Measurements from ENCODE around the gene KATNB1.

KATNB1 gene

DNA sequence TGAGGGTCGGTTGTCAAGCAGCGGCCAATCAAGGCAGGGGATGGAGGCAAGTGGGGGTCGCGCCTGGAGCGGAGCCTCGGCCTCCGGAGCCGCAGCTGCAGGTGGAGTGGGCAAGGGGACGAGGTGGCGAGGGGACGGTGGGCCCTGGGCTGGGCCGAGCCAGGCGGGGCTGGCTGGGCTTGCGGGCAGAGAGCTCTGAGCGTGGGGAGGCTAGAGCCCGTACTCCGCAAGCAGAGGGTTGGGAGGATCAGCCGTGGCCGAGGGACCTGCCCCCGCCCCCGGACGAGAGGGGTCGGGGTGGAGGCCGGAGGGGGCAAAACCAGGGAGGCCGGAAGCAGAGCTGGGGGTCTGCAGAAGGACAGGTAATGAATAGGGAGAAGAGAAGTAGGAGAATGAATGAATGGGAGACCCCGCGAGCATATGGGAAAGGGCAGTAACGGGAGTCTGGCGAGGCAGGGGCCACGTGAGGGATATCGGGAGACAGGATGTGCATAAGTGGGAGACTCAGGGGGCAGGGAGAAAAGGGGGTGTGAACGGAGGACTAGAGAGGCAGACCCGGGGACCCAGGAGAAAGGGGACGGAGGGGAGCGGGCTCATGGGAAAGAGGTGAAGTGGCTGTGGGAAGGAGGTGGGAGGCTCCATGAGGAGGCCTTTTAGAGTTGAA, at the start of gene KATNB1:
Gene KATNB1, plus strand, starts transcription at position 16 of the 664 bp plus-strand sequence. CDS start 1,474 bp downstream, outside the sequence.
- no peak for DNase-seq (ENCODE audit: low read depth)

DNA sequence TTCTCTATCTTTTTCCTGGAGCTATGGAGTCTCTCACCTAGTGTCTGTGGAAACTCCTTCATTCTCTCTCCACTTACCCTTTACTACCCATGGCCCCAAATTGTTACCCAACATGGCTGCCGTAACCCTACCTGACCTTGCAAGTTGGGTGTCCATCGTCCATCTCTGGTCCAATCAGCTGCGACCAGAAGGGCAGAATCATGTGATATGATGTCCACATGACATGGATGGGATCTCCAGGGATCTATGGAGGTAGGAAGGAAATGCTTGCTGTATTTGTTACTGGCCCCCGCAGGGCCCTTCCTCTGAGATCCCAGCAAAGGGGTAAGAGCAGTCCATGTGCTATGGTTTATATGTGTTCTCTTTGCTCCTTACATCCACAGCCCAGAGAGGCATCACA, 49.0 kb upstream of the KATNB1 start:
- no peak for DNase-seq (ENCODE audit: low read depth)

GRCh38 chr16:57687363-57687929, 48.1 kb upstream of the KATNB1 start:
- DNase-seq (ENCODE audit: low read depth) = no peak

GRCh38 chr16:57688487-57688986, 47.0 kb upstream of the KATNB1 start:
- DNase-seq (ENCODE audit: low read depth) = no peak

DNA sequence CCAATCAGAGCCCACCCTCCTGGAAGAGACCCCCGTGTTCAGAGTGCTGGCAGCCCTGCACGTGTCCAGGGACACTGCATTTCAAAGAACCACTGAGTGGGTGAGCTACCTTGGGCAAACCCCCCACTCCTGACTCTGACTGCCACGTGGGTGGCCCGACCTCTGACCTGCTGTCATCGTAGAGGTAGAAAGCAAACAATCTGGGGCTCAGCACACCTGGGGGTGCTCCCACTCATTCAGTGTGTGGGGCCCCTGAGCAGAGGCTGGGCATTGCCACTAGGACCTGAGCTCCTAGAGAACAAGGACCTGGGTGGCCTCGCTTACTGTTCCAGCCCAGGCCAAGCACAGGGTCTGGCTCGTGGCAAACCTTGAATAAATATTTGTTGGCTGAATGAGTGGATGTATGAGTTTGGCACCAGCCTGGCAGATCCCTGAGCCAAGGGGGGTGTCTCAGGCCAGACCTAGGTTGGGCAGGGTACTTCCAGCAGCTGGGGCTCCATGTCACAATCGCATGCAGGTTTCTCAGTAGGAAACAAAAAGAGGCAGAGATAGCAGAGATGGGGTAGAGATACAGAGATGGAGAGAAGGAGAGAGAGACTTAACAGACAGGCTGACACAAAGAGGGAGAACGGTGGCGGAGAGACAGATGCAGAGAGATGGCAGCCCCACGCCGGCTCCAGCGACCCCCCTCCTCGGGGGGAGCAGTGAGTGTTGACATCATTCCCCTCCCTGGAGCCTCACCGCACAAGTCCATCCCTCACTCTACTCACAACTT, 46.4 kb upstream of the KATNB1 start:
- no peak for DNase-seq (ENCODE audit: low read depth)

GRCh38 chr16:57689762-57690558, 45.6 kb upstream of the KATNB1 start:
- no peak for DNase-seq (ENCODE audit: low read depth)

DNA sequence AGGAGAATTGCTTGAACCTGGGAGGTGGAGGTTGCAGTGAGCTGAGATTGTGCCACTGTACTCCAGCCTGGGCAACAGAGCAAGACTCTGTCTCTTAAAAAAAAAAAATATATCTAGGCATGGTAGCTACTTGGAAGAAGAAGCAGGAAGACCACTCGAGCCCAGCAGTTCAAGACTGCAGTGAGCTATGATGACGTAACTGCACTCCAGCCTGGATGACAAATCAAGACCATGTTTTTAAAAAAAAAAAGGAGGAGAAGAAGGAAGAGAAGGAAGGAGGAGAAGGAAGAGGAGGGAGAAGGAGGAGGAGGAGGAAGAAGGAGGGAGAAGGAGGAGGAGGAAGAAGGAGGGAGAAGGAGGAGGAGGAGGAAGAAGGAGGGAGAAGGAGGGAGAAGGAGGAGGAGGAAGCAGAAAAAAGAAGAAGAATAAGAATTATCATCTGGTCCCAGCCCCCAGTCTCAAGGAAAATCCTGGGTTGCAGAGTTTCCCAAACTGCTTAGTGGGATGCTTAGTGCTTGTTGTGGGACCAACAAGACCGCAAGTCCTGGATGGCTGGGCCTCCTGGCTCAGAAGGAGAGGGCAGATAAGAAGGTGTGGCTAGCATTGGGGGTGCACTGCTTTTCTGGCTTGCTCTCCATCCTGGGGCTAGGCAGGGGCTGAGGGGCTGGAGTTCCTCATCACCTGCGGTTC, 44.6 kb upstream of the KATNB1 start:
- no peak for DNase-seq (ENCODE audit: low read depth)

GRCh38 chr16:57692636-57693035, 42.9 kb upstream of the KATNB1 start:
- no peak for DNase-seq (ENCODE audit: low read depth)

DNA sequence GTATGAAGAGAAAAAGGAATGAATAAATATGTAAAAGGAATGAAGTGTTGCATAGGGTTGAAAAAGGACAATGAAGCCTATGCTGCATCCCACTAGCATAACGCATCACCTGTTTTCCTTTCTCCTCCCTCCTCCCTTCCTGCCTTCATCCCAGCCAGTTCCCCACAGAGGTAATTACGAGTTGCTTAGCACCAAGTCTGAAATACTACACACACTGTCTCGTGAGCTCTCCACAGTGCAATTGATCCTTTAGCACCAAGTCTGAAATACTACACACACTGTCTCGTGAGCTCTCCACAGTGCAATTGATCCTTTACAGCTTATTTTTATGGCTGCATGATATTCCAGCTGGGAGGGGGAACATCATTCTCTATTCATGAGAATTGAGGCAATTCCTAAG, 42.0 kb upstream of the KATNB1 start:
- no peak for DNase-seq (ENCODE audit: low read depth)

- no peak for DNase-seq (ENCODE audit: low read depth)
Measured at GRCh38 chr16:57694231-57694724, 41.3 kb upstream of the KATNB1 start.

DNA sequence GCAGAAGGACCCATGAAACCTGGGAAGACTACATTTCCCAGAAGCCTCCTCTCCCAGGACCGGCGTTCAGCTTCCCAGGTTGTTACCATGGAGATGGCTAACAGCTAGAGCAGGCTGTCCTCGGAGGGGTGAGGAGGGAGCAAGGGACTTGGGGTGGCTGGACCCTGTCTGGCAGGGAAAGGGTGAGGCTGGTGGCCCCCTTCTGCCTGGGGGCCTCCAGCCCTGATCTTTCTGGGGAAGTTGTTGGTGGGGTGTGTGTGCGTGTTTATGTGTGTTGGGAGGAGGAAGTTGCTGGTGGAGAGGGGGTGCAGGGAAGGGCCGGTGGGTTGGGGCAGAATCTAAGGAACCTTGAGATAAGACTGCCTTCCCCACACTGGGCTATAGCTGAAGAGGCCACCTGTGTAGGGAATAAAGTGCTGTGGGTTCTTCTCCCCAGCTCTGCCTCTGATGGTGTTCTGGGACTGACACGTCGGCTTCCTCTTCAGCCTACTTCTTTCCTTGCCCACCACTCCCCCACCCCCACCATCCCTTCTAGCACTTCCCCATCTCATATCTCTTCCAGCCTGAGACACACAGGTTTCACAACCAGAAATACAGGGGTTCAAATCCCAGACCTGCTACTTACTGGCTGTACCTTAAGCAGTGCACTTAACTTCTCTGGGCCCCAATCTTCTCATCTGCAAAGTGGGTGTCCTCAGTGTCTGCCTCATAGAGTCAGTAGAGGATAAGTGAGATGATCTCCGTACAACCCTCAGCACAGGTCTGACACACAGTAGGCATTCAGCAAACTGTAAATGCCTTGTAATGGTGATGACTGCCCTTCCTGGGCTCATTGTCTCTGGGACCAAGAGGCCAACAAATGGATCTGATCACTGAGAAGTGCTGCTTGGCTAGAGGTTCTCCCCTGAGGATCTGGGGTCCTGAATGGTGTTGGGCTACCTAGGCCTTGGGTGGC, 40.6 kb upstream of the KATNB1 start, which contains the start of gene DRC7:
Gene DRC7, plus strand, starts transcription at position 82 of the 955 bp plus-strand sequence. CDS start 3,144 bp downstream, outside the sequence.
- DNase-seq (ENCODE audit: low read depth) = peak; percentile 15

DNA sequence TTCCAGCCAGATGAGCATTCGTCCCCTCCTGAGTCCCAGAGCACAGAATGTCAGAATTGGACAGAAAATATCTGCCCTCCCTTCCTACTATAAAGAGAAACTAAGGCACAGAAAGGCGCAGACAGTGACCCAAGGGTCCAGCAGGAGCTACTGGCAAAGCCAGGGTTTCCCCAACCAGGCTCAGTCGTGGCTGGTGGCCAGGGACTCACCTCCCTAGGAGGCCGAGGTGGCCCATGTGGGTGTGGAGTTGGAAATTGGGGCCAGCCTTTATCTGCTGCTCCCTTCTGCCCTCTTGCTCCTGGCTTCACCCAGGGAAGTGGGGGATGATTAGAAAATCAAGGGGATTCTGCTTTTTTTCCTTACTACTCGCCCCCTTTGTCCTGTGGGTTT, 39.9 kb upstream of the KATNB1 start:
- DNase-seq (ENCODE audit: low read depth) = no peak

GRCh38 chr16:57696240-57696639, 39.3 kb upstream of the KATNB1 start:
- no peak for DNase-seq (ENCODE audit: low read depth)

DNA sequence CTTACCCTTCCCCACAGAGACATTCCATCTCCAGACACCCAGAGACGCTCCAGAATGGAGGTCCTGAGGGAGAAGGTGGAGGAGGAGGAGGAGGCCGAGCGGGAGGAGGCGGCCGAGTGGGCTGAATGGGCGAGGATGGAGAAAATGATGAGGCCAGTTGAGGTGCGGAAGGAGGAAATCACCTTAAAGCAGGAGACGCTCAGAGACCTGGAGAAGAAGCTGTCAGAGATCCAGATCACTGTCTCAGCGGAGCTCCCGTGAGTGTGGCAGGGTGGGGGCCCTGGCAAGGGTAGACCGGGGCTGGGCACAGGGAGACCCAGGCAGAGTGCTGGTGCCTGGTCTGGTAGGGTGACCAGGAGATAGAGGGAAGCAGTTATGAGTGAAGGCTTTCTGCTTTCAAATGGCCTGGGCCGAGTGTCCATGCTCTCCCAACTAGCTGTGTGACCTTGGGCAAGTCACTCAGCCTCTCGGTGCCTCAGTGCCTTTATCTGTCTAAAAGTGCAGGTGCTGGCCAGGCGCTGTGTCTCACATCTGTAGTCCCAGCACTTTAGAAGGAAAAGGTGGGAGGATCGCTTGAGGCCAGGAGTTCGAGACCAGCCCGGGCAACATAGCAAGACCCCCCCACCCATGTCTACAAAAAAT, 37.6 kb upstream of the KATNB1 start:
- no peak for DNase-seq (ENCODE audit: low read depth)

DNA sequence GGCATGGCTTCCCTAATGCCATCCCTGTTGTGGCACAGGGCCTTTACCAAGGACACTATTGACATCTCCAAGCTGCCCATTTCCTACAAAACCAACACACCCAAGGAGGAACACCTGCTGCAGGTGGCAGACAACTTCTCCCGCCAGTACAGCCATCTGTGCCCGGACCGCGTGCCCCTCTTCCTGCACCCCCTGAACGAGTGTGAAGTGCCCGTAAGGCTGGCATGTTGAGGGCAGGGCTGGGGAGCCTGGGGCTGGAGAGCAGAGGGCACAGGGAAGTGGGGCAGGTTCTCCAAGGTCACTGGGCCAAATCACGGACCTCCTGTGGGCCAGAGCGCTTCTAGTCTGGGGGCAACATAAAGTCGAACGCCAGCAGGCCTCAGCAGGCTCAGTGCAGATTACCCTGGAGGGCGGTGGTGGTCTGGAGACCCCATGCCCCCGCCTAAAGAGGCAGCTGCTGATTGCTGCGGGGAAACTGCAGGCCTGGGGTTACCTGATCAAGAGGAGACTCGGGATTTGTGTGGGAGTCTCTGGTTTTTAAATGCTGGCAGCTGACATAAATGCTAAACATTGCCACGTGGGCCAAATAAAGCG, 36.7 kb upstream of the KATNB1 start:
- DNase-seq (ENCODE audit: low read depth) = no peak

GRCh38 chr16:57699481-57699880, 36.1 kb upstream of the KATNB1 start:
- DNase-seq (ENCODE audit: low read depth) = no peak

DNA sequence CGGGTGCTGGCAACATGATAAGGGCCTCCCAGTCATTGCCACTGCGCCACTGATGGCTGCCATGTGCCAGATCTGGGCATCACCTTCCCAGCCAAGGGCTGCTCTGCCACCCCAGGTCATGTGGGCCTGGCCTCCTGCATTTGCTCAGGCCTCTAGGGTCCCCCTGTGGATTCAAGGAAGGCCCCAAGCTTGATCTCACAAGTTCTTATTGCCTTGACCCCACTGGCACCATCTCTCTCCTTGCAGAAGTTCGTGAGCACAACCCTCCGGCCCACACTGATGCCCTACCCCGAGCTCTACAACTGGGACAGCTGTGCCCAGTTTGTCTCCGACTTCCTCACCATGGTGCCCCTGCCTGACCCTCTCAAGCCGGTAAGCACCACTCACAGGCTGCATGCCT, 35.7 kb upstream of the KATNB1 start:
- no peak for DNase-seq (ENCODE audit: low read depth)

DNA sequence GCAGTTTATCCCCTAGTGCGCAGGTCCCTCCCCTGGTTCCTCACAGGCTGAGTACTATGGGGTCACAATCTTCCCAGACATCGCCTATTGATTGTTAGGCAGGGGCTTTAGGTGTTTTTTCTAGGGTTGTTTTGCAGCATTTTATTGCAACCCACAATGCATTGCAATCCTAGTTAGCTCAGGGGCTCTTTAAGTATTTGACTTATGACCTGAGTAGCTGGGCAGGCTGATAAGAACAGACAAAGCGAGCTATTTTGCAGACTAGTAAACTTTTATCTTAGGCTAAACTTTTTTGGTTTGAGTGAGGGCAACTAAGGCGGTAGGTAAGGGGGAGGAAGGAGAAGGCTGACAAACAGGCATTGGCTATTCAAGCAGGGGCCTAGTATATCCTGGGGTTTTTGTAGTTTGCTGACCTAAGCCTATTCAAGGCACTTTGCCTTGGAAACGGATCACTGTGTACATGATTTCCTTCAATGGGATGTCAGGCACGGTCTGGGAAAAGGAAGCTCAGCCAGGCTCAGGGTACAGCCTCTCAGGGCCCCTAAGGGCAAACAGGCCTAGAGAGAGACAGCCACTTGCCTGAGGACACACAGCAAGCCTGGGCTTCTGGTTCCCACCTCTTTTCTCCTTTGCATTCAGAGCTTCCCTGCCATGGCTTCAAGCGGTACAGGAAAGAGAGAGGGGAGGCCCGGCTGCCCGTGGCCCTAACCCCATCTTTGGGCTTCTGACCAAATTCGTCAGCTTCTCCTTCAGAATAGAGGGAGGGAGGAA, 34.6 kb upstream of the KATNB1 start:
- no peak for DNase-seq (ENCODE audit: low read depth)
